Measurements from ENCODE around the gene CFD. TPM values are rescaled to one million over a fixed set of nuclear protein-coding genes. Genes with fewer than 3 reads are reported as not detected.
A peak's percentile ranks its signal among the peaks of the same experiment; 100 is the strongest.
"Not testable (repeated sequence)": the region's sequence is repeated elsewhere in the genome, so short reads cannot be mapped to it uniquely, and the experiment has no call there.

CFD gene
- total RNA-seq, 6 experiments from 2014 or later: 3.5 to 9.6 (median 7.8) TPM

- ATAC-seq (peak in 2 of 4 donors; percentile 5 to 20), DNase-seq (no peak)
- no peak overlapping the region for H3K27ac ChIP-seq
- H3K27me3 ChIP-seq: peaks cover 0 to 8% of the 10 kb centered on the region in 2 donors
- H3K9me3 ChIP-seq: no peaks in the 10 kb centered on the region
- no peak for TF ChIP-seq POLR2A (IDR thresholded peaks at IDR 0.05)
- TF ChIP-seq CTCF (IDR thresholded peaks at IDR 0.05): no peak
- 44% methylated on average over 34 of the region's 70 CpGs for WGBS (ENCODE audit: insufficient coverage, low coverage, low lambda C conversion rate, missing lambda C conversion rate)
- peaks cover 0 to 8% (median 0%) of the 10 kb centered on the region in 4 donors for H3K4me1 ChIP-seq
- no peaks in the 10 kb centered on the region for H3K36me3 ChIP-seq
- H3K4me3 ChIP-seq: no peak overlapping the region
- intact Hi-C loops (cut with DNase I): no loop called here
These were observed 15.5 kb upstream of the CFD start for GRCh38 chr19:843836-844545.

GRCh38 chr19:844546-844971, 14.9 kb upstream of the CFD start:
- DNase-seq (no peak), ATAC-seq (no peak)
- H3K27me3 ChIP-seq: peaks cover 0 to 8% of the 10 kb centered on the region in 2 donors
- H3K27ac ChIP-seq: no peak overlapping the region
- no peaks in the 10 kb centered on the region for H3K36me3 ChIP-seq
- no peaks in the 10 kb centered on the region for H3K9me3 ChIP-seq
- H3K4me1 ChIP-seq: peaks cover 0 to 8% (median 0%) of the 10 kb centered on the region in 4 donors
- H3K4me3 ChIP-seq: no peak overlapping the region
- 49% methylated on average over 10 of the region's 11 CpGs for WGBS (ENCODE audit: insufficient coverage, low coverage, low lambda C conversion rate, missing lambda C conversion rate)
- intact Hi-C loops (cut with DNase I): no loop called here
- TF ChIP-seq CTCF (IDR thresholded peaks at IDR 0.05) (no peak), POLR2A (IDR thresholded peaks at IDR 0.05) (no peak)

- no peak for TF ChIP-seq POLR2A (IDR thresholded peaks at IDR 0.05)
- TF ChIP-seq CTCF (IDR thresholded peaks at IDR 0.05): no peak
- Histone ChIP-seq H3K4me3 (no peak overlapping the region), H3K27ac (no peak overlapping the region), H3K9me3 (no peaks in the 10 kb centered on the region), H3K36me3 (no peaks in the 10 kb centered on the region), H3K4me1 (peaks cover 0 to 13% (median 3%) of the 10 kb centered on the region in 4 donors), H3K27me3 (peaks cover 0 to 8% of the 10 kb centered on the region in 2 donors)
- ATAC-seq (no peak), DNase-seq (no peak)
- intact Hi-C loops (cut with DNase I): no loop called here
- WGBS (ENCODE audit: insufficient coverage, low coverage, low lambda C conversion rate, missing lambda C conversion rate): 53% methylated on average over 7 of the region's 37 CpGs
These were observed 13.6 kb upstream of the CFD start for GRCh38 chr19:845707-846521.

GRCh38 chr19:848386-848921, 11.0 kb upstream of the CFD start:
- Histone ChIP-seq H3K9me3 (no peaks in the 10 kb centered on the region), H3K27ac (no peak overlapping the region), H3K4me1 (peaks cover 0 to 11% (median 4%) of the 10 kb centered on the region in 4 donors), H3K4me3 (no peak overlapping the region), H3K36me3 (no peaks in the 10 kb centered on the region), H3K27me3 (peaks cover 0 to 6% of the 10 kb centered on the region in 2 donors)
- intact Hi-C loops (cut with DNase I): no loop called here
- DNase-seq (no peak), ATAC-seq (no peak)
- 23% methylated on average over 11 of the region's 12 CpGs for WGBS (ENCODE audit: insufficient coverage, low coverage, low lambda C conversion rate, missing lambda C conversion rate)
- TF ChIP-seq POLR2A (IDR thresholded peaks at IDR 0.05): no peak

GRCh38 chr19:849195-849594, 10.3 kb upstream of the CFD start:
- 77% methylated on average over 6 of the region's 8 CpGs for WGBS (ENCODE audit: insufficient coverage, low coverage, low lambda C conversion rate, missing lambda C conversion rate)
- H3K27ac ChIP-seq; H3K4me3 ChIP-seq; H3K4me1 ChIP-seq; DNase-seq; H3K27me3 ChIP-seq; ATAC-seq; intact Hi-C loops (cut with DNase I); H3K9me3 ChIP-seq; H3K36me3 ChIP-seq: not testable (repeated sequence)
